ENCODE results near the gene CIC. TPM values are rescaled to one million over a fixed set of nuclear protein-coding genes. Genes with fewer than 3 reads are reported as not detected.

CIC gene
- total and polyA plus RNA-seq, 9 of the 15 experiments (the other 6 are each of a cell fraction or from before 2014, with no cell fraction given): 0.07 to 44.7 (median 8.6) TPM

DNA sequence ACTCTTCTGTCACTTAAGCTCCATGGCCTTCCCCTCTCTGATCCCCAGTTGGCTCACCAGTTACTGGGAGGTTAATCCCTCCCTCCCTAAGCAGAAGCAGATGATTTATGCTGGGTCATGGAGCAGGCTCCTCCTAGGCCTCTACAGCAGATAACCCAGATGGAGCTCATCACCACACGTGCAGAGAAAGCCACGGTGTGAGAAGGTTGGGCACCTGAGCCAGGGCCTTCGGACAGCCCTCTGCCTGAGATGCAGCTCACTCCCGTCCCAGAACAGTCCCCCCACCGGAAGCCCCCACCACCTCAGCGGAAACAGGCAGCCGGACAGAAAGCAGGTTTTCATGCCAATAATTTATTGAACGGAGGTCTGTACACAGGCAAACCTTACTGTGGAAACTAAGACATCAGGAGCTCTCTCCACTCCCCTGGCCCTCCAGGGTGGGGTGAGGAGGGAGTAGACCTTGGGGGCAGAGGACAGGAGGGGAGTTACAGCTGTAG, 39.1 kb upstream of the CIC start (continued):
- TF ChIP-seq, protein P1, sequence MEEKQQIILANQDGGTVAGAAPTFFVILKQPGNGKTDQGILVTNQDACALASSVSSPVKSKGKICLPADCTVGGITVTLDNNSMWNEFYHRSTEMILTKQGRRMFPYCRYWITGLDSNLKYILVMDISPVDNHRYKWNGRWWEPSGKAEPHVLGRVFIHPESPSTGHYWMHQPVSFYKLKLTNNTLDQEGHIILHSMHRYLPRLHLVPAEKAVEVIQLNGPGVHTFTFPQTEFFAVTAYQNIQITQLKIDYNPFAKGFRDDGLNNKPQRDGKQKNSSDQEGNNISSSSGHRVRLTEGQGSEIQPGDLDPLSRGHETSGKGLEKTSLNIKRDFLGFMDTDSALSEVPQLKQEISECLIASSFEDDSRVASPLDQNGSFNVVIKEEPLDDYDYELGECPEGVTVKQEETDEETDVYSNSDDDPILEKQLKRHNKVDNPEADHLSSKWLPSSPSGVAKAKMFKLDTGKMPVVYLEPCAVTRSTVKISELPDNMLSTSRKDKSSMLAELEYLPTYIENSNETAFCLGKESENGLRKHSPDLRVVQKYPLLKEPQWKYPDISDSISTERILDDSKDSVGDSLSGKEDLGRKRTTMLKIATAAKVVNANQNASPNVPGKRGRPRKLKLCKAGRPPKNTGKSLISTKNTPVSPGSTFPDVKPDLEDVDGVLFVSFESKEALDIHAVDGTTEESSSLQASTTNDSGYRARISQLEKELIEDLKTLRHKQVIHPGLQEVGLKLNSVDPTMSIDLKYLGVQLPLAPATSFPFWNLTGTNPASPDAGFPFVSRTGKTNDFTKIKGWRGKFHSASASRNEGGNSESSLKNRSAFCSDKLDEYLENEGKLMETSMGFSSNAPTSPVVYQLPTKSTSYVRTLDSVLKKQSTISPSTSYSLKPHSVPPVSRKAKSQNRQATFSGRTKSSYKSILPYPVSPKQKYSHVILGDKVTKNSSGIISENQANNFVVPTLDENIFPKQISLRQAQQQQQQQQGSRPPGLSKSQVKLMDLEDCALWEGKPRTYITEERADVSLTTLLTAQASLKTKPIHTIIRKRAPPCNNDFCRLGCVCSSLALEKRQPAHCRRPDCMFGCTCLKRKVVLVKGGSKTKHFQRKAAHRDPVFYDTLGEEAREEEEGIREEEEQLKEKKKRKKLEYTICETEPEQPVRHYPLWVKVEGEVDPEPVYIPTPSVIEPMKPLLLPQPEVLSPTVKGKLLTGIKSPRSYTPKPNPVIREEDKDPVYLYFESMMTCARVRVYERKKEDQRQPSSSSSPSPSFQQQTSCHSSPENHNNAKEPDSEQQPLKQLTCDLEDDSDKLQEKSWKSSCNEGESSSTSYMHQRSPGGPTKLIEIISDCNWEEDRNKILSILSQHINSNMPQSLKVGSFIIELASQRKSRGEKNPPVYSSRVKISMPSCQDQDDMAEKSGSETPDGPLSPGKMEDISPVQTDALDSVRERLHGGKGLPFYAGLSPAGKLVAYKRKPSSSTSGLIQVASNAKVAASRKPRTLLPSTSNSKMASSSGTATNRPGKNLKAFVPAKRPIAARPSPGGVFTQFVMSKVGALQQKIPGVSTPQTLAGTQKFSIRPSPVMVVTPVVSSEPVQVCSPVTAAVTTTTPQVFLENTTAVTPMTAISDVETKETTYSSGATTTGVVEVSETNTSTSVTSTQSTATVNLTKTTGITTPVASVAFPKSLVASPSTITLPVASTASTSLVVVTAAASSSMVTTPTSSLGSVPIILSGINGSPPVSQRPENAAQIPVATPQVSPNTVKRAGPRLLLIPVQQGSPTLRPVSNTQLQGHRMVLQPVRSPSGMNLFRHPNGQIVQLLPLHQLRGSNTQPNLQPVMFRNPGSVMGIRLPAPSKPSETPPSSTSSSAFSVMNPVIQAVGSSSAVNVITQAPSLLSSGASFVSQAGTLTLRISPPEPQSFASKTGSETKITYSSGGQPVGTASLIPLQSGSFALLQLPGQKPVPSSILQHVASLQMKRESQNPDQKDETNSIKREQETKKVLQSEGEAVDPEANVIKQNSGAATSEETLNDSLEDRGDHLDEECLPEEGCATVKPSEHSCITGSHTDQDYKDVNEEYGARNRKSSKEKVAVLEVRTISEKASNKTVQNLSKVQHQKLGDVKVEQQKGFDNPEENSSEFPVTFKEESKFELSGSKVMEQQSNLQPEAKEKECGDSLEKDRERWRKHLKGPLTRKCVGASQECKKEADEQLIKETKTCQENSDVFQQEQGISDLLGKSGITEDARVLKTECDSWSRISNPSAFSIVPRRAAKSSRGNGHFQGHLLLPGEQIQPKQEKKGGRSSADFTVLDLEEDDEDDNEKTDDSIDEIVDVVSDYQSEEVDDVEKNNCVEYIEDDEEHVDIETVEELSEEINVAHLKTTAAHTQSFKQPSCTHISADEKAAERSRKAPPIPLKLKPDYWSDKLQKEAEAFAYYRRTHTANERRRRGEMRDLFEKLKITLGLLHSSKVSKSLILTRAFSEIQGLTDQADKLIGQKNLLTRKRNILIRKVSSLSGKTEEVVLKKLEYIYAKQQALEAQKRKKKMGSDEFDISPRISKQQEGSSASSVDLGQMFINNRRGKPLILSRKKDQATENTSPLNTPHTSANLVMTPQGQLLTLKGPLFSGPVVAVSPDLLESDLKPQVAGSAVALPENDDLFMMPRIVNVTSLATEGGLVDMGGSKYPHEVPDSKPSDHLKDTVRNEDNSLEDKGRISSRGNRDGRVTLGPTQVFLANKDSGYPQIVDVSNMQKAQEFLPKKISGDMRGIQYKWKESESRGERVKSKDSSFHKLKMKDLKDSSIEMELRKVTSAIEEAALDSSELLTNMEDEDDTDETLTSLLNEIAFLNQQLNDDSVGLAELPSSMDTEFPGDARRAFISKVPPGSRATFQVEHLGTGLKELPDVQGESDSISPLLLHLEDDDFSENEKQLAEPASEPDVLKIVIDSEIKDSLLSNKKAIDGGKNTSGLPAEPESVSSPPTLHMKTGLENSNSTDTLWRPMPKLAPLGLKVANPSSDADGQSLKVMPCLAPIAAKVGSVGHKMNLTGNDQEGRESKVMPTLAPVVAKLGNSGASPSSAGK (IDR thresholded peaks at IDR 0.05): no peak
- no peak for TF ChIP-seq HNRNPUL1 (IDR thresholded peaks at IDR 0.05; ENCODE audit: low read length)
- no peak for TF ChIP-seq ELF2 (CRISPR knock-in tag; IDR thresholded peaks at IDR 0.05)
- peak; percentile 43; the same call in 1 of the 2 replicates for TF ChIP-seq ZEB2 (IDR thresholded peaks at IDR 0.05)
- TF ChIP-seq, protein P2, sequence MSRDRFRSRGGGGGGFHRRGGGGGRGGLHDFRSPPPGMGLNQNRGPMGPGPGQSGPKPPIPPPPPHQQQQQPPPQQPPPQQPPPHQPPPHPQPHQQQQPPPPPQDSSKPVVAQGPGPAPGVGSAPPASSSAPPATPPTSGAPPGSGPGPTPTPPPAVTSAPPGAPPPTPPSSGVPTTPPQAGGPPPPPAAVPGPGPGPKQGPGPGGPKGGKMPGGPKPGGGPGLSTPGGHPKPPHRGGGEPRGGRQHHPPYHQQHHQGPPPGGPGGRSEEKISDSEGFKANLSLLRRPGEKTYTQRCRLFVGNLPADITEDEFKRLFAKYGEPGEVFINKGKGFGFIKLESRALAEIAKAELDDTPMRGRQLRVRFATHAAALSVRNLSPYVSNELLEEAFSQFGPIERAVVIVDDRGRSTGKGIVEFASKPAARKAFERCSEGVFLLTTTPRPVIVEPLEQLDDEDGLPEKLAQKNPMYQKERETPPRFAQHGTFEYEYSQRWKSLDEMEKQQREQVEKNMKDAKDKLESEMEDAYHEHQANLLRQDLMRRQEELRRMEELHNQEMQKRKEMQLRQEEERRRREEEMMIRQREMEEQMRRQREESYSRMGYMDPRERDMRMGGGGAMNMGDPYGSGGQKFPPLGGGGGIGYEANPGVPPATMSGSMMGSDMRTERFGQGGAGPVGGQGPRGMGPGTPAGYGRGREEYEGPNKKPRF (IDR thresholded peaks at IDR 0.05; ENCODE audit: low read depth, low read length): no peak
- TF ChIP-seq POLR3A (IDR thresholded peaks at IDR 0.05; ENCODE audit: borderline replicate concordance, extremely low read depth, insufficient read depth, insufficient read length): no peak
- no peak for TF ChIP-seq HLTF (IDR thresholded peaks at IDR 0.05)
- TF ChIP-seq, protein P3, sequence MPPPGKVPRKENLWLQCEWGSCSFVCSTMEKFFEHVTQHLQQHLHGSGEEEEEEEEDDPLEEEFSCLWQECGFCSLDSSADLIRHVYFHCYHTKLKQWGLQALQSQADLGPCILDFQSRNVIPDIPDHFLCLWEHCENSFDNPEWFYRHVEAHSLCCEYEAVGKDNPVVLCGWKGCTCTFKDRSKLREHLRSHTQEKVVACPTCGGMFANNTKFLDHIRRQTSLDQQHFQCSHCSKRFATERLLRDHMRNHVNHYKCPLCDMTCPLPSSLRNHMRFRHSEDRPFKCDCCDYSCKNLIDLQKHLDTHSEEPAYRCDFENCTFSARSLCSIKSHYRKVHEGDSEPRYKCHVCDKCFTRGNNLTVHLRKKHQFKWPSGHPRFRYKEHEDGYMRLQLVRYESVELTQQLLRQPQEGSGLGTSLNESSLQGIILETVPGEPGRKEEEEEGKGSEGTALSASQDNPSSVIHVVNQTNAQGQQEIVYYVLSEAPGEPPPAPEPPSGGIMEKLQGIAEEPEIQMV (tag; conservative IDR thresholded peaks at IDR 0.05; ENCODE audit: low read depth): no peak
- no peak for TF ChIP-seq KDM2B (CRISPR knock-in tag; IDR thresholded peaks at IDR 0.05)
- no peak for TF ChIP-seq ETV5 (CRISPR knock-in tag; IDR thresholded peaks at IDR 0.05; ENCODE audit: low read depth)
- TF ChIP-seq ZNF197 (CRISPR knock-in tag; IDR thresholded peaks at IDR 0.05; ENCODE audit: low read depth): no peak
- TF ChIP-seq MYNN (IDR thresholded peaks at IDR 0.05): peak; percentile 36
- no peak for TF ChIP-seq MYNN (CRISPR knock-in tag; IDR thresholded peaks at IDR 0.05)
- TF ChIP-seq HEY1 (CRISPR knock-in tag; IDR thresholded peaks at IDR 0.05; ENCODE audit: borderline replicate concordance): no peak
